22Rv1 (cell line): ENCODE measurements around the gene VAPB.

Source experiments
- CTCF ChIP-seq: fragments of 450-650 bp; IDR thresholded peaks from 2 replicates; pipeline ENCODE4 v1.5.1; 2017; ENCODE audit warnings: mild to moderate bottlenecking
- ZFX ChIP-seq: fragments of 450-650 bp; IDR thresholded peaks from 2 replicates; pipeline ENCODE4 v1.6.1; 2017; ENCODE audit warnings: antibody characterized with exemption, borderline replicate concordance

DNA sequence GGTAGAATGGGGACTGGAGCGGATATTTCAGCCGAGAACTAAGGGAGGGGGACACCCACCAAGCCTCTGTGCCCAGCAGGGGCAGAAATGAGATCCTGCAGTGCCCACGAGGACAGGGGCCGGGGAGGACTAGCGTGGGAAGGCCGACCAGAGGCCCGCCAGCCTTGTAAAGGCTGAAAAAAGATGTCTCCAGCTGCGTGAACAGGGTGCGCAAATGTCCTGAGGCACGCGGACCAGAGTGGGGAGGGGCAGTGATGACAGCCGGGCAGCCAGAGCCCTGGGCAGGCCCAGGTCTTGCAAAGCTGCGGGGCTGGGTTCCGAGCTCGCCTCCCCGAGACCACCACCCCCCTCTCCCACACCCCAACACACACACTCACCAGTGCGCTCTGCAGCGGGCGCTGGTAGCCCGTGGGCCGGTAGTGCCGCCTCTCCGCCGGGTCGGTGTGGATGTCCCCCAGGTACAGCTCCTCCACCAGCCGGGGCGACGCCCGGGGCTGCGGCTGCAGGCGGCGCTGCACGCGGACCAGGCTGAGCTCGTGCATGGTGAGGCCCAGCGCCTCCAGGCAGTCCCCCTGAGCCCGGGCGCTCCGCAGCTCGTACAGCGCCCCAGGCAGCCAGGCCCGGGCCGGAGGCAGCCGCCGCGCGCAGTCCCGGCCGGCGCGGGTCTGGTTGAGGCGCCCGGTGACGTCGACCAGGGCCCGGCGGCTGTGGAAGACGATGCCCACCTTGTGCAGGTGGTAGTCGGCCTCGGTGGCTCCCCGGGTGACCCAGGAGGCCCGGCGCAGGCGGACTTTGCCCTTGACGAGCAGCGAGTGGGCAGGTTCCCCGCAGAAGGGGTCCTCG, 77.9 kb downstream of the VAPB start:
- TF ChIP-seq CTCF (no peak), ZFX (no peak)
